ENCODE measurements around the gene NUMA1. TPM values are rescaled to one million over a fixed set of nuclear protein-coding genes. Genes with fewer than 3 reads are reported as not detected.

The NUMA1 gene
- total and polyA plus RNA-seq, 2 of the 13 experiments (the other 11 are each of a cell fraction or from before 2014, with no cell fraction given): 57.3 to 60.2 TPM

DNA sequence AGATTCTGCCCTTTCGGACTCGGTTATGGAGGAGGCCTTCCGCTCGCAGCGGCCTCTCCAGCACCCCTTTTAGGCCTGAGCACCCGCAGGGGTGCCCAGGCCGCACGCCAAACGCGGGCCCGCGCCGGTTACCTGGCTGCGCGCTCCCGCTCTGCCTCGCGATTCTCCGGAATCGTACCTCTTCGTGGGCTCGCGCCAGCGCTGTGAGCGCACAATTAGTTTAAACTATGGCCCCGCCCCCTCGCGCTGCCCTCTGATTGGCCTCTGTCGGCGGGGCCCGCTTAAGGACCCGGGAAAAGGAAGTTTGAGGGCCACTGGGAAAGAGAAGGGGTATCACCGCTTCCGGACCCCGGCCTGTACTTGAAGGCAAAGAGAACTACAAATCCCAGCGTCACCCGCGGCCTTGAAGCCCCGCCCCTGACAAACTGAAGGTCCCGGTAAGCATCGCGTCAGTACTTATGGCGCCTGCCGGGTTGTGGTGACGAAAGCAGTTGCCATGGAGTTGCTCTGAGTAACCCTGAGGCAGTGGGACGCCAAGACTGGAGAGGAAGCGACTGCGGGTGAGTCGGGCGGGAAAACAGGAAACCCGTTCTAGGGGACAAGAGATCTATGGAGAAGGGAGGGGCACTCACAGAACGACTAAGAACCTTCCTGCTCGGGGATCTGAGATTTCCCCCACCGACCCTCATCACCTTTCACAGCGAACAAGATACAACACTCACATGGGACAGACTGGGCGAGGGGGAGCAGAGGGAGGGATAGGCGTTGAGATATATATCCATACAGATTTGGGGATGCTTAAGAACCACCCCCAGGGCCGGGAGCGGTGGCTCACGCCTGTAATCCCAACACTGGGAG lies at the start of gene NUMA1, which contains the start of gene LRRC51 (continued):
- TF ChIP-seq, protein P1, sequence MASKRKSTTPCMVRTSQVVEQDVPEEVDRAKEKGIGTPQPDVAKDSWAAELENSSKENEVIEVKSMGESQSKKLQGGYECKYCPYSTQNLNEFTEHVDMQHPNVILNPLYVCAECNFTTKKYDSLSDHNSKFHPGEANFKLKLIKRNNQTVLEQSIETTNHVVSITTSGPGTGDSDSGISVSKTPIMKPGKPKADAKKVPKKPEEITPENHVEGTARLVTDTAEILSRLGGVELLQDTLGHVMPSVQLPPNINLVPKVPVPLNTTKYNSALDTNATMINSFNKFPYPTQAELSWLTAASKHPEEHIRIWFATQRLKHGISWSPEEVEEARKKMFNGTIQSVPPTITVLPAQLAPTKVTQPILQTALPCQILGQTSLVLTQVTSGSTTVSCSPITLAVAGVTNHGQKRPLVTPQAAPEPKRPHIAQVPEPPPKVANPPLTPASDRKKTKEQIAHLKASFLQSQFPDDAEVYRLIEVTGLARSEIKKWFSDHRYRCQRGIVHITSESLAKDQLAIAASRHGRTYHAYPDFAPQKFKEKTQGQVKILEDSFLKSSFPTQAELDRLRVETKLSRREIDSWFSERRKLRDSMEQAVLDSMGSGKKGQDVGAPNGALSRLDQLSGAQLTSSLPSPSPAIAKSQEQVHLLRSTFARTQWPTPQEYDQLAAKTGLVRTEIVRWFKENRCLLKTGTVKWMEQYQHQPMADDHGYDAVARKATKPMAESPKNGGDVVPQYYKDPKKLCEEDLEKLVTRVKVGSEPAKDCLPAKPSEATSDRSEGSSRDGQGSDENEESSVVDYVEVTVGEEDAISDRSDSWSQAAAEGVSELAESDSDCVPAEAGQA (IDR thresholded peaks at IDR 0.05; ENCODE audit: low read depth): peak; percentile 95
- TF ChIP-seq, protein P1 (CRISPR knock-in tag; IDR thresholded peaks at IDR 0.05; ENCODE audit: borderline replicate concordance): no peak
- no peak for TF ChIP-seq CHD4 (IDR thresholded peaks at IDR 0.05; ENCODE audit: borderline replicate concordance, low read length)
- TF ChIP-seq SALL1 (CRISPR knock-in tag; IDR thresholded peaks at IDR 0.05): peak; percentile 67; the same call in 1 of the 2 replicates
- no peak for TF ChIP-seq NR3C1 (CRISPR knock-in tag; IDR thresholded peaks at IDR 0.05)
- no peak for TF ChIP-seq ZNF776 (CRISPR knock-in tag; IDR thresholded peaks at IDR 0.05)
- TF ChIP-seq ESRRA (CRISPR knock-in tag; IDR thresholded peaks at IDR 0.05; ENCODE audit: low read depth): no peak
- no peak for TF ChIP-seq MTF2 (CRISPR knock-in tag; IDR thresholded peaks at IDR 0.05; ENCODE audit: borderline replicate concordance)
- TF ChIP-seq ZNF367 (CRISPR knock-in tag; IDR thresholded peaks at IDR 0.05; ENCODE audit: borderline replicate concordance): no peak
- no peak for TF ChIP-seq ZNF589 (CRISPR knock-in tag; conservative IDR thresholded peaks at IDR 0.05)
- peak; percentile 67 for TF ChIP-seq MXD4 (CRISPR knock-in tag; IDR thresholded peaks at IDR 0.05)
- TF ChIP-seq HDAC2 (CRISPR knock-in tag; IDR thresholded peaks at IDR 0.05): peak; percentile 31; the same call in 1 of the 2 replicates
- no peak for TF ChIP-seq ZNF577 (CRISPR knock-in tag; IDR thresholded peaks at IDR 0.05; ENCODE audit: borderline replicate concordance, low read depth)
- TF ChIP-seq, protein P2, sequence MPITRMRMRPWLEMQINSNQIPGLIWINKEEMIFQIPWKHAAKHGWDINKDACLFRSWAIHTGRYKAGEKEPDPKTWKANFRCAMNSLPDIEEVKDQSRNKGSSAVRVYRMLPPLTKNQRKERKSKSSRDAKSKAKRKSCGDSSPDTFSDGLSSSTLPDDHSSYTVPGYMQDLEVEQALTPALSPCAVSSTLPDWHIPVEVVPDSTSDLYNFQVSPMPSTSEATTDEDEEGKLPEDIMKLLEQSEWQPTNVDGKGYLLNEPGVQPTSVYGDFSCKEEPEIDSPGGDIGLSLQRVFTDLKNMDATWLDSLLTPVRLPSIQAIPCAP (CRISPR knock-in tag; IDR thresholded peaks at IDR 0.05; ENCODE audit: low read depth): no peak
- no peak for TF ChIP-seq ZFP36L1 (CRISPR knock-in tag; IDR thresholded peaks at IDR 0.05)
- no peak for TF ChIP-seq SMYD3 (CRISPR knock-in tag; IDR thresholded peaks at IDR 0.05)
- peak; percentile 37; the same call in 1 of the 2 replicates for TF ChIP-seq HOXA5 (CRISPR knock-in tag; IDR thresholded peaks at IDR 0.05)
- TF ChIP-seq ZNF33A (CRISPR knock-in tag; IDR thresholded peaks at IDR 0.05; ENCODE audit: borderline replicate concordance): no peak
- no peak for TF ChIP-seq GTF3A (CRISPR knock-in tag; conservative IDR thresholded peaks at IDR 0.05)
- no peak for TF ChIP-seq ZFP36 (IDR thresholded peaks at IDR 0.05; ENCODE audit: borderline replicate concordance, low read depth, low read length, partially characterized antibody)
- TF ChIP-seq ZNF260 (CRISPR knock-in tag; IDR thresholded peaks at IDR 0.05; ENCODE audit: borderline replicate concordance, low read depth): no peak
